Panc1 (cell line): ENCODE data around the gene SCUBE3. TPM values are rescaled to one million over a fixed set of nuclear protein-coding genes. Genes with fewer than 3 reads are reported as not detected.

ENCODE experiments used
- ATAC-seq: fragments of 200-7000 bp; cut with Tn5 transposase; 2 replicates; pipeline ENCODE4 v1.9.1; 2020; ENCODE audit warnings: mild to moderate bottlenecking, moderate library complexity
- BruUV-seq: library from RNA; stranded (reverse); fragments of 400-500 nt; replicated peaks from 2 replicates; lab custom pipeline; 2021; lab: Mats Ljungman, UMichigan
- CTCF ChIA-PET: fragments of 300-600 bp; sonication (Branson Sonifier 250); formaldehyde crosslinking; loops from one replicate; lab custom pipeline; 2022; ENCODE audit warnings: antibody characterized with exemption; lab: Charles Lee
- POLR2A ChIA-PET: fragments of 300-600 bp; sonication (Branson Sonifier 250); formaldehyde crosslinking; loops from one replicate; lab custom pipeline; 2022; ENCODE audit warnings: antibody characterized with exemption; lab: Charles Lee
- DNase-seq: peaks from one replicate; pipeline ENCODE4 v3.0.0-alpha.2; 2010; ENCODE audit warnings: low read depth, low spot score
- H3K27ac ChIP-seq: 2 replicates; pipeline ENCODE4 v1.5.1; 2011; ENCODE audit warnings: mild to moderate bottlenecking, low read length, inconsistent platforms
- H3K27me3 ChIP-seq: fragments of 200-500 bp; sonication (Bioruptor generic); 2 replicates; pipeline ENCODE4 v1.6.0; 2014; ENCODE audit warnings: low read length, inconsistent platforms; ENCODE audit not compliant: control insufficient read depth, insufficient read depth
- H3K36me3 ChIP-seq: fragments of 200-500 bp; sonication (Bioruptor generic); 2 replicates; pipeline ENCODE4 v1.5.1; 2014; ENCODE audit warnings: inconsistent platforms, mild to moderate bottlenecking, low read length, moderate library complexity; ENCODE audit not compliant: control insufficient read depth, insufficient read depth
- H3K4me1 ChIP-seq: 2 replicates; pipeline ENCODE4 v1.5.1; 2011; ENCODE audit warnings: inconsistent platforms, mild to moderate bottlenecking, low read length, moderate library complexity; ENCODE audit not compliant: control insufficient read depth, insufficient read depth
- H3K4me3 ChIP-seq, 2 experiments: 2 replicates each; pipeline ENCODE4 v1.5.1; 2011 to 2012; ENCODE audit warnings: low read depth in 2 of 2, low read length in 2 of 2, mild to moderate bottlenecking in 2 of 2, inconsistent platforms in 1 of 2, moderate library complexity in 1 of 2
- H3K9me3 ChIP-seq: fragments of 200-500 bp; sonication (Bioruptor generic); 2 replicates; pipeline ENCODE4 v1.5.1; 2014; ENCODE audit warnings: low read depth, mild to moderate bottlenecking, inconsistent platforms, low read length, moderate library complexity; ENCODE audit not compliant: control insufficient read depth, insufficient read depth
- CTCF ChIP-seq: fragments of 450-650 bp; IDR thresholded peaks from 2 replicates; pipeline ENCODE4 v1.5.1; 2017; ENCODE audit warnings: mild to moderate bottlenecking
- POLR2AphosphoS5 ChIP-seq: IDR thresholded peaks from 2 replicates; pipeline ENCODE4 v1.6.1; 2012; ENCODE audit warnings: mild to moderate bottlenecking, low read depth, low read length, moderate library complexity
- REST ChIP-seq, 2 experiments: IDR thresholded peaks; 2 replicates each; pipeline ENCODE4 v1.6.1; 2011 to 2012; ENCODE audit warnings: low read depth in 2 of 2, control low read depth in 1 of 2, low read length in 1 of 2, mild to moderate bottlenecking in 1 of 2, moderate library complexity in 1 of 2; ENCODE audit not compliant: insufficient read depth in 1 of 2
- SIN3A ChIP-seq: IDR thresholded peaks from 2 replicates; pipeline ENCODE4 v1.6.1; 2012; ENCODE audit warnings: low read depth, mild to moderate bottlenecking, low read length, moderate library complexity, borderline replicate concordance; ENCODE audit not compliant: insufficient read depth
- TCF7L2 ChIP-seq: IDR thresholded peaks from 2 replicates; pipeline ENCODE4 v1.6.1; 2011; ENCODE audit warnings: mild to moderate bottlenecking, low read depth, low read length, inconsistent platforms
- in situ Hi-C: cut with HindIII; loops from 2 replicates; pipeline ENCODE4 v1.10.0; 2016; ENCODE audit warnings: low sequenced_read_pairs, low pct_unique_long_range_greater_than_20kb
- intact Hi-C: fragments of 100-400 bp; cut with micrococcal nuclease; formaldehyde crosslinking; loops from one replicate; pipeline ENCODE4 v1.10.0; 2022; ENCODE audit not compliant: unreplicated experiment
- total RNA-seq: library from RNA; stranded (reverse); gene quantifications from one replicate; pipeline ENCODE4 v1.2.1, GENCODE V29; 2021; ENCODE audit not compliant: unreplicated experiment

The SCUBE3 gene
- total RNA-seq, 1 experiment from 2014 or later: 1.6 TPM

- no peak overlapping the region for H3K4me3 ChIP-seq
- no peak for TF ChIP-seq SIN3A
- no peak for TF ChIP-seq REST (IDR thresholded peaks at IDR 0.05; ENCODE audit: insufficient read depth in 1 of 2, low read depth in 2 of 2, low read length in 1 of 2)
- TF ChIP-seq POLR2AphosphoS5: no peak
- TF ChIP-seq CTCF: no peak
- no peak for TF ChIP-seq TCF7L2
- no peaks in the 10 kb centered on the region for H3K27me3 ChIP-seq
- POLR2A ChIA-PET: no interaction called here
- intact Hi-C loops: no loop called here
- CTCF ChIA-PET: no interaction called here
- no peaks in the 10 kb centered on the region; the same call in 1 of the 2 replicates for H3K9me3 ChIP-seq
- peaks cover 2% of the 10 kb centered on the region for H3K4me1 ChIP-seq
- no TSS peak for BruUV-seq
- in situ Hi-C loops: no loop called here
- H3K36me3 ChIP-seq: no peaks in the 10 kb centered on the region
- H3K27ac ChIP-seq: no peak overlapping the region
- no peak for ATAC-seq
- DNase-seq: no peak
Observed at GRCh38 chr6:35239581-35239980, 25.8 kb downstream of the SCUBE3 start.

GRCh38 chr6:35240838-35241801, 27.4 kb downstream of the SCUBE3 start:
- ATAC-seq (peak; percentile 92), DNase-seq (no peak)
- ChIA-PET CTCF (interaction anchor here (0.5 to 1.8 kb wide), 9 partner anchors 18 to 1078 kb away, joined by 3 to 13 read pairs (median 3); partner anchors contain the start of gene ZNF76), POLR2A (no interaction called here)
- TF ChIP-seq CTCF: peak; percentile 98
- TF ChIP-seq POLR2AphosphoS5: no peak
- Histone ChIP-seq H3K9me3 (no peaks in the 10 kb centered on the region), H3K4me1 (peaks cover 2% of the 10 kb centered on the region), H3K27ac (no peak overlapping the region), H3K36me3 (no peaks in the 10 kb centered on the region), H3K4me3 (no peak overlapping the region), H3K27me3 (no peaks in the 10 kb centered on the region)
- in situ Hi-C loops: no loop called here
- intact Hi-C loops: loop anchor here (2.0 kb wide), 1 partner anchor 94 kb away; no protein-coding TSS in a partner anchor
- BruUV-seq: no TSS peak
